Astrocyte of the spinal cord (primary cell): ENCODE results near the gene SSX2IP.
"Not testable (repeated sequence)": the region's sequence is repeated elsewhere in the genome, so short reads cannot be mapped to it uniquely, and the experiment has no call there.

Experiments
- DNase-seq: peaks from one replicate; pipeline ENCODE4 v3.0.0; 2011; ENCODE audit warnings: low read depth, low spot score
- H3K4me3 ChIP-seq: 2 replicates; pipeline ENCODE4 v1.5.1; 2011; ENCODE audit warnings: low read depth, mild to moderate bottlenecking, low read length, moderate library complexity
- CTCF ChIP-seq: IDR thresholded peaks from 2 replicates; pipeline ENCODE4 v1.5.1; 2012; ENCODE audit warnings: low read depth, mild to moderate bottlenecking, low read length, inconsistent platforms
- in situ Hi-C: cut with HindIII; loops from 2 replicates; pipeline ENCODE4 v1.10.0; 2017; ENCODE audit warnings: low sequenced_read_pairs

The SSX2IP gene

DNA sequence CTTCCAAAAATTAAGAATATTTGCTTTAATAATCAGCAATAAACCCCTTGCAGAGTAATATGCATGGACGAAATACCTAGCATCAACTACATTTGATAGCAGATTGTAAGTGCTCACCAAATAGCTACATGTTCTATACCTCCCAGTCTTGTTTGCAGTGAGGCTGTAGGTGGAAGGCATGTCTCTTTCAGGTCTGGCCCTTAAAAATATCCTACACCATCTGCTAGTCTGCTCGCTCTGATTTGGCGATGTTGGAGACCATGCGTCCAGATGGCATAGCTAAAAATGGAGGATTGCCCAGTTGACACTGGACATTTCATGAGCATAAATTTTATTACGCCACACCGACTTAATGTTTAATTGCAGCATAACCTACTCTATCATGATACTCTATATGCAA lies 47.1 kb downstream of the SSX2IP start:
- no peak for DNase-seq
- in situ Hi-C loops = no loop called here
- TF ChIP-seq CTCF = no peak

GRCh38 chr1:84642774-84643173 lies 47.5 kb downstream of the SSX2IP start:
- TF ChIP-seq CTCF = no peak
- no peak for DNase-seq
- in situ Hi-C loops = no loop called here
- H3K4me3 ChIP-seq = no peak overlapping the region

More for the DNA sequence above, 47.1 kb downstream of the SSX2IP start:
- H3K4me3 ChIP-seq = no peak overlapping the region

DNA sequence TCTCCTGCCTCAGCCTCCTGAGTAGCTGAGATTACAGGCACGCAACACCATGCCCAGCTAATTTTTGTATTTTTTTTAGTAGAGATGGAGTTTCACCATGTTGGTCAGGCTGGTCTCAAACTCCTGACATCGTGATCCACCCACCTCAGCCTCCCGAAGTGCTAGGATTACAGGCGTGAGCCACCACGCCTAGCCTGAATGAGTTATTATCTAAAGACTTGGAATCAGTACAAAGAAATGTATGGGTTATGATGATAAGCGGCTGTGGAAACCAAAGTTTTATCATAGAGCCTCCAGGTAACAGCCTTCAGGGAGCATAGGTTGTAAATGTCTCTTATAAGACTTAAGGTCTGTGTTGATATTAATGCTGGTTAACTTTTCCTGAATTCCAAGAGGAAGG lies 50.5 kb downstream of the SSX2IP start:
- DNase-seq, in situ Hi-C loops, H3K4me3 ChIP-seq: not testable (repeated sequence)

- no peak overlapping the region for H3K4me3 ChIP-seq
- in situ Hi-C loops = no loop called here
- TF ChIP-seq CTCF = no peak
- DNase-seq = no peak
These were observed 54.8 kb downstream of the SSX2IP start for GRCh38 chr1:84635429-84635828.

DNA sequence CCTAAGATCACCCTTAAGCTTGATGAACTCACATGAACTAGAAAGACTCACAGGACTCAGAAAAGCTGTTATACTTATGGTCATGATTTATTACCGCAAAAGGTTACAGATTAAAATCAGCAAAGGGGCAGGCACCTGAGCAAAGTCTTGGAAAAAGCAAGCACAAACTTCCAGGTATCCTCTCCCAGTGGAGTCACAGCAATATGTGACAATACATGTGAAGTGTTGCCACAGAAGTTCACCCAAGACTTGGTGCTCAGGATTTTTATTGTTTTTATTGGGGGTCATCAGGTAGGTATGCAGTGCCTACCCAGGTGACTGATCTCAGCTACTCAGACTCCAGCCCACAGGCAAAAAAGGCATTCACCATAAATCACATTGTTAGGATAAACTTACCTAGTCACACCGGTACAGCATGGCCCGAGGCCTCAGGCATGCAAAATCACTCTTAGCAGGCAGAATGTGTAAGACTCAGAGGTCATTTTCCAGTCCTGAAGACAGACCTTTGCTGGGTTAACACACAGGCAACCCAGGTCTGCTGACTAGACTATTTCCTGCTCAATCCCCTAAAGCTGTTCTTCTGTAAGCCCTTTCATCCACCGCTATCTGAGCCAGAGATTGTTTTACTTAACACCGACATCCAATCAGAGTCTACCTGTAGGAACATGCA lies 55.6 kb downstream of the SSX2IP start:
- no peak for TF ChIP-seq CTCF
- H3K4me3 ChIP-seq = no peak overlapping the region
- in situ Hi-C loops = no loop called here
- DNase-seq = no peak

- H3K4me3 ChIP-seq = no peak overlapping the region
- DNase-seq = peak; percentile 76
- no peak for TF ChIP-seq CTCF
- in situ Hi-C loops = no loop called here
These were observed 57.4 kb downstream of the SSX2IP start for GRCh38 chr1:84632673-84633434.

- DNase-seq = no peak
These were observed 58.1 kb downstream of the SSX2IP start for GRCh38 chr1:84632137-84632536.

More at GRCh38 chr1:84632137-84632536, 58.1 kb downstream of the SSX2IP start:
- H3K4me3 ChIP-seq = no peak overlapping the region
- in situ Hi-C loops = no loop called here
- TF ChIP-seq CTCF = no peak
